Stimulated activated CD8-positive, alpha-beta memory T cell treated with anti-CD3 and anti-CD28 coated beads, Interleukin-7, amount 100 ng/mL, for 48 hours (primary cell): ENCODE measurements around the gene KCNN2.

Source experiments
- DNase-seq, 2 donors: peaks; one replicate each; pipeline ENCODE4 v3.0.0-alpha.2; 2020; ENCODE audit warnings: low read depth in 1 of 2; ENCODE audit errors: extremely low read depth in 1 of 2

The KCNN2 gene

GRCh38 chr5:114362197-114362976 lies 517 bp downstream of the KCNN2 start:
- DNase-seq, result no peak

GRCh38 chr5:114362977-114363761 lies 1.3 kb downstream of the KCNN2 start:
- DNase-seq, result no peak

- DNase-seq, result no peak
Observed at GRCh38 chr5:114363837-114364236, 2.0 kb downstream of the KCNN2 start.

- DNase-seq, result no peak
Observed at GRCh38 chr5:114367029-114367428, 5.2 kb downstream of the KCNN2 start.

GRCh38 chr5:114369680-114370417 lies 8.0 kb downstream of the KCNN2 start:
- no peak for DNase-seq

GRCh38 chr5:114377050-114377844 lies 15.4 kb downstream of the KCNN2 start:
- no peak for DNase-seq

- no peak for DNase-seq
Observed at GRCh38 chr5:114377946-114378345, 16.1 kb downstream of the KCNN2 start.

- no peak for DNase-seq
Observed at GRCh38 chr5:114380721-114381120, 18.9 kb downstream of the KCNN2 start.

- no peak for DNase-seq
Observed at GRCh38 chr5:114387433-114387832, 25.6 kb downstream of the KCNN2 start.

GRCh38 chr5:114390431-114390830 lies 28.6 kb downstream of the KCNN2 start:
- DNase-seq, result no peak

GRCh38 chr5:114391321-114391720 lies 29.5 kb downstream of the KCNN2 start:
- no peak for DNase-seq

GRCh38 chr5:114393159-114393558 lies 31.3 kb downstream of the KCNN2 start:
- DNase-seq, result no peak

GRCh38 chr5:114402206-114402605 lies 40.3 kb downstream of the KCNN2 start:
- no peak for DNase-seq

GRCh38 chr5:114407783-114408182 lies 45.9 kb downstream of the KCNN2 start:
- no peak for DNase-seq

GRCh38 chr5:114408847-114409246 lies 47.0 kb downstream of the KCNN2 start:
- DNase-seq, result no peak

GRCh38 chr5:114411380-114411931 lies 49.6 kb downstream of the KCNN2 start:
- DNase-seq, result no peak

- no peak for DNase-seq
Observed at GRCh38 chr5:114412510-114413171, 50.8 kb downstream of the KCNN2 start.

- DNase-seq, result no peak
Observed at GRCh38 chr5:114415760-114416159, 53.9 kb downstream of the KCNN2 start.

- no peak for DNase-seq
Observed at GRCh38 chr5:114416254-114416653, 54.4 kb downstream of the KCNN2 start.

GRCh38 chr5:114417519-114417918 lies 55.6 kb downstream of the KCNN2 start:
- no peak for DNase-seq
